HepG2 (cell line): ENCODE results near the gene INAFM1. TPM values are rescaled to one million over a fixed set of nuclear protein-coding genes. Genes with fewer than 3 reads are reported as not detected.

Experiments used
- ARID4A ChIP-seq: sonication (generic); formaldehyde crosslinking; IDR thresholded peaks from 2 replicates; pipeline ENCODE4 v1.5.0; 2020; ENCODE audit warnings: mild to moderate bottlenecking, missing genetic modification reagents, borderline replicate concordance
- ELF4 ChIP-seq: sonication (generic); formaldehyde crosslinking; IDR thresholded peaks from 2 replicates; pipeline ENCODE4 v1.5.0; 2020; ENCODE audit warnings: missing genetic modification reagents, mild to moderate bottlenecking, moderate library complexity, borderline replicate concordance
- HNF4A ChIP-seq: sonication (generic); formaldehyde crosslinking; IDR thresholded peaks from 2 replicates; pipeline ENCODE4 v1.4.0; 2020; ENCODE audit warnings: missing genetic modification reagents
- IKZF1 ChIP-seq: fragments of 450-650 bp; IDR thresholded peaks from 2 replicates; pipeline ENCODE4 v1.7.1; 2016
- JARID2 ChIP-seq: sonication (generic); formaldehyde crosslinking; IDR thresholded peaks from 2 replicates; pipeline ENCODE4 v1.8.1; 2023; ENCODE audit warnings: missing genetic modification reagents, inconsistent platforms; ENCODE audit not compliant: insufficient replicate concordance
- MIXL1 ChIP-seq: IDR thresholded peaks from 2 replicates; pipeline ENCODE4 v1.6.1; 2016
- MLLT10 ChIP-seq: sonication (generic); formaldehyde crosslinking; IDR thresholded peaks from 2 replicates; pipeline ENCODE4 v1.4.0; 2020; ENCODE audit warnings: missing genetic modification reagents
- MLX ChIP-seq: IDR thresholded peaks from 2 replicates; pipeline ENCODE4 v1.6.1; 2016
- POGK ChIP-seq: sonication (generic); formaldehyde crosslinking; conservative IDR thresholded peaks from 2 replicates; pipeline ENCODE4 v1.8.0; 2022; ENCODE audit warnings: mild to moderate bottlenecking, moderate library complexity, missing genetic modification reagents
- SNAPC2 ChIP-seq: sonication (generic); formaldehyde crosslinking; IDR thresholded peaks from 2 replicates; pipeline ENCODE4 v1.8.1; 2022; ENCODE audit warnings: mild to moderate bottlenecking, missing genetic modification reagents
- SNAPC5 ChIP-seq: sonication (generic); formaldehyde crosslinking; IDR thresholded peaks from 2 replicates; pipeline ENCODE4 v1.8.1; 2023; ENCODE audit warnings: mild to moderate bottlenecking, missing genetic modification reagents, borderline replicate concordance
- STAT5B ChIP-seq: sonication (generic); formaldehyde crosslinking; IDR thresholded peaks from 2 replicates; pipeline ENCODE4 v1.4.0; 2020; ENCODE audit warnings: missing genetic modification reagents
- TMF1 ChIP-seq: sonication (generic); formaldehyde crosslinking; IDR thresholded peaks from 2 replicates; pipeline ENCODE4 v1.8.1; 2022; ENCODE audit warnings: low read depth, missing genetic modification reagents
- TRIM22 ChIP-seq: fragments of 450-650 bp; IDR thresholded peaks from 2 replicates; pipeline ENCODE4 v1.6.1; 2017
- ZBTB42 ChIP-seq: sonication (generic); formaldehyde crosslinking; IDR thresholded peaks from 2 replicates; pipeline ENCODE4 v1.5.0; 2020; ENCODE audit warnings: mild to moderate bottlenecking, missing genetic modification reagents
- ZBTB46 ChIP-seq: sonication (generic); formaldehyde crosslinking; IDR thresholded peaks from 2 replicates; pipeline ENCODE4 v1.4.0; 2020; ENCODE audit warnings: mild to moderate bottlenecking, missing genetic modification reagents, borderline replicate concordance
- ZFP62 ChIP-seq: sonication (generic); formaldehyde crosslinking; IDR thresholded peaks from 2 replicates; pipeline ENCODE4 v1.4.0; 2020; ENCODE audit warnings: missing genetic modification reagents
- ZNF432 ChIP-seq: sonication (generic); formaldehyde crosslinking; IDR thresholded peaks from 2 replicates; pipeline ENCODE4 v1.5.0; 2020; ENCODE audit warnings: missing genetic modification reagents, mild to moderate bottlenecking, borderline replicate concordance
- ZNF543 ChIP-seq: sonication (generic); formaldehyde crosslinking; IDR thresholded peaks from 2 replicates; pipeline ENCODE4 v1.4.0; 2020; ENCODE audit warnings: mild to moderate bottlenecking, missing genetic modification reagents
- ZNF652 ChIP-seq: IDR thresholded peaks from 2 replicates; pipeline ENCODE4 v1.6.1; 2016; ENCODE audit warnings: low read depth, borderline replicate concordance
- polyA plus RNA-seq, 8 experiments: library from polyadenylated mRNA; depleted of rRNA in 3 of 8; stranded (reverse) in 7 of 8; unstranded in 1 of 8; fragments of >200 nt; fragmentation: Illumina TruSeq in 4 of 8; extraction: Trizol in 4 of 8; gene quantifications; 2 replicates each; pipeline versions ENCODE4 v1.2.1 to v1.2.3, GENCODE V29; 2011 to 2016; ENCODE audit warnings: low read depth in 4 of 8, missing spikeins in 1 of 8, mixed read lengths in 1 of 8; ENCODE audit not compliant: insufficient read depth in 1 of 8
- total RNA-seq, 5 experiments: library from RNA; depleted of rRNA; stranded (reverse); fragments of >200 nt; fragmentation: Illumina TruSeq; extraction: Trizol; gene quantifications; 2 replicates each; pipeline ENCODE4 v1.2.3, GENCODE V29; 2016; ENCODE audit warnings: low read depth in 1 of 5

INAFM1 gene
- total and polyA plus RNA-seq, 2 of the 13 experiments (the other 11 are each of a cell fraction or from before 2014, with no cell fraction given) = 0.88 to 1.9 TPM

- TF ChIP-seq SNAPC5 (CRISPR knock-in tag) = no peak
- no peak for TF ChIP-seq ZNF432 (CRISPR knock-in tag)
- TF ChIP-seq ARID4A (CRISPR knock-in tag) = peak; percentile 13; the same call in 1 of the 2 replicates
- TF ChIP-seq ZNF543 = no peak
- TF ChIP-seq HNF4A (CRISPR knock-in tag) = no peak
- TF ChIP-seq ELF4 = no peak
- TF ChIP-seq MIXL1 = no peak
- TF ChIP-seq TMF1 = no peak
- no peak for TF ChIP-seq ZFP62 (CRISPR knock-in tag)
- TF ChIP-seq SNAPC2 (CRISPR knock-in tag) = no peak
- TF ChIP-seq ZBTB42 = 0 out of 2 replicates have a peak, but pooled peaks have one; percentile 45
- peak; percentile 67 for TF ChIP-seq POGK
- no peak for TF ChIP-seq ZBTB46 (CRISPR knock-in tag)
- no peak for TF ChIP-seq MLLT10 (CRISPR knock-in tag)
- TF ChIP-seq STAT5B = no peak
- no peak for TF ChIP-seq TRIM22
- TF ChIP-seq ZNF652 (CRISPR knock-in tag) = no peak
- TF ChIP-seq IKZF1 = no peak
- TF ChIP-seq MLX (CRISPR knock-in tag) = no peak
- no peak for TF ChIP-seq JARID2 (CRISPR knock-in tag)
These were observed 44.4 kb upstream of the INAFM1 start (continued) for GRCh38 chr19:47230054-47230920.
